Sigmoid colon (tissue), 4 donors: ENCODE results near the gene GNL3.

Source experiments
- EP300 ChIP-seq, 4 donors: sonication (generic); formaldehyde crosslinking; IDR thresholded peaks; one replicate each; pipeline ENCODE4 v1.6.1; 2017; ENCODE audit warnings: antibody characterized with exemption in 4 of 4
- POLR2A ChIP-seq, 2 donors: fragments of 450-650 bp; IDR thresholded peaks; one replicate each; pipeline ENCODE4 v1.6.1; 2016; ENCODE audit warnings: antibody characterized with exemption in 2 of 2, mild to moderate bottlenecking in 2 of 2, moderate library complexity in 2 of 2
- POLR2AphosphoS5 ChIP-seq, 4 donors: sonication (generic); formaldehyde crosslinking; IDR thresholded peaks; one replicate each; pipeline ENCODE4 v1.6.1; 2017; ENCODE audit warnings: antibody characterized with exemption in 4 of 4
- TF ChIP-seq, protein P1 (sequence below), 4 experiments: fragments of 450-650 bp in 3 of 4; fragments of 200-600 bp in 1 of 4; IDR thresholded peaks; one replicate each; pipeline ENCODE4 v1.5.1; 2016 to 2019; ENCODE audit warnings: antibody characterized with exemption in 4 of 4, mild to moderate bottlenecking in 3 of 4, moderate library complexity in 2 of 4

DNA sequence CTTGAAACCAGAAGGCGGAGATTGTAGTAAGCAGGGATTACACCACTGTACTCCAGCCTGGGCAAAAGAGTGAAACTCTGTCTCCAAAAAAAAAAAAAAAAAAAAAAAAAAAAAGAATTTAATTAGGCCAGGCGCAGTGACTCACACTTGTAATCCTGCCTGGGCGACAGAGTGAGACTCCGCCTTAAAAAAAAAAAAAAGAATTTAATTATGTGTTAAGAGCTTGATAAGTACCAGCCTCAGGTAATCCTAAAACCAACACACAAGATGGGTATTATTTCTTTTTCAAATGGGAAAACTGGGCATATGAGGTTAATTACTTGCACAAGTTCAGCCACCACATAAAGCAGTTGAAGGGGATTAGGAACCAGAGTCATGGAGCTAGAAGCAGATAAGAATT, 49.2 kb upstream of the GNL3 start:
- TF ChIP-seq POLR2A (IDR thresholded peaks at IDR 0.05) (no peak), POLR2AphosphoS5 (IDR thresholded peaks at IDR 0.05) (no peak), EP300 (IDR thresholded peaks at IDR 0.05) (no peak)
- TF ChIP-seq, protein P1, sequence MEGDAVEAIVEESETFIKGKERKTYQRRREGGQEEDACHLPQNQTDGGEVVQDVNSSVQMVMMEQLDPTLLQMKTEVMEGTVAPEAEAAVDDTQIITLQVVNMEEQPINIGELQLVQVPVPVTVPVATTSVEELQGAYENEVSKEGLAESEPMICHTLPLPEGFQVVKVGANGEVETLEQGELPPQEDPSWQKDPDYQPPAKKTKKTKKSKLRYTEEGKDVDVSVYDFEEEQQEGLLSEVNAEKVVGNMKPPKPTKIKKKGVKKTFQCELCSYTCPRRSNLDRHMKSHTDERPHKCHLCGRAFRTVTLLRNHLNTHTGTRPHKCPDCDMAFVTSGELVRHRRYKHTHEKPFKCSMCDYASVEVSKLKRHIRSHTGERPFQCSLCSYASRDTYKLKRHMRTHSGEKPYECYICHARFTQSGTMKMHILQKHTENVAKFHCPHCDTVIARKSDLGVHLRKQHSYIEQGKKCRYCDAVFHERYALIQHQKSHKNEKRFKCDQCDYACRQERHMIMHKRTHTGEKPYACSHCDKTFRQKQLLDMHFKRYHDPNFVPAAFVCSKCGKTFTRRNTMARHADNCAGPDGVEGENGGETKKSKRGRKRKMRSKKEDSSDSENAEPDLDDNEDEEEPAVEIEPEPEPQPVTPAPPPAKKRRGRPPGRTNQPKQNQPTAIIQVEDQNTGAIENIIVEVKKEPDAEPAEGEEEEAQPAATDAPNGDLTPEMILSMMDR (IDR thresholded peaks at IDR 0.05): no peak
